Measurements from ENCODE around the gene SEMA4D. TPM values are rescaled to one million over a fixed set of nuclear protein-coding genes. Genes with fewer than 3 reads are reported as not detected.

SEMA4D gene
- total and polyA plus RNA-seq, 9 of the 15 experiments (the other 6 are each of a cell fraction or from before 2014, with no cell fraction given): 0.38 to 5.1 (median 1.8) TPM

DNA sequence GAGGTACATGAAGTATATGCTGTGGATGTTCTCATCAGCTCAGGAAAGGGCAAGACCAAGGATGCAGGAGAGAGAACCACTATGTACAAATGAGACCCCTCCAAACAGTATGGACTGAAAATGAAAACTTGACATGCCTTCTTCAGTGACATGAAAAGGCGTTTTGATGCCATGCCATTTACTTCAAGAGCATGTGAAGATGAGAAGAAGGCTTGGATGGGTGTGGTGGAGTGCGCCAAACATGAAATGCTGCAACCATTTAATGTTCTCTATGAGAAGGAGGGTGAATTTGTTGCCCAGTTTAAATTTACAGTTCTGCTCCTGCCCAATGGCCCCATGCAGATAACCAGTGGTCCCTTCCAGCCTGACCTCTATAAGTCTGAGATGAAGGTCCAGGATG, 47.7 kb downstream of the SEMA4D start:
- ChIA-PET CTCF (ENCODE audit: low intra/inter-chr PET ratio) (no interaction called here), POLR2A (interaction anchor here (0.6 kb wide), 1 partner anchor 226 kb away, joined by 3 read pairs; no protein-coding TSS in a partner anchor)
- Histone ChIP-seq H2AFZ (ENCODE audit: low read depth, low read length) (no peak overlapping the region), H3K27ac (ENCODE audit: extremely low read depth, low read depth, low read length) (no peak overlapping the region), H3K9me1 (ENCODE audit: control insufficient read depth, insufficient read depth, low read length) (no peaks in the 10 kb centered on the region), H3K36me3 (ENCODE audit: control insufficient read depth, insufficient read depth, low read length) (no peaks in the 10 kb centered on the region), H3K9me3 (replicated peaks; ENCODE audit: control insufficient read depth, insufficient read depth, low read depth, low read length) (no peaks in the 10 kb centered on the region), H3K4me2 (ENCODE audit: insufficient read depth, low read length) (no peak overlapping the region), H3K4me1 (replicated peaks in 1 of 2; ENCODE audit: control insufficient read depth in 2 of 2, insufficient read depth in 2 of 2, low read length in 2 of 2) (no peaks in the 10 kb centered on the region; a peak in 1 of 5 replicates), H3K4me3 (no peak overlapping the region), H3K9ac (ENCODE audit: insufficient read depth in 1 of 2, low read depth in 2 of 2, low read length in 2 of 2) (no peak overlapping the region), H3K79me2 (ENCODE audit: control insufficient read depth, insufficient read depth, low read length) (no peaks in the 10 kb centered on the region), H4K20me1 (replicated peaks; ENCODE audit: control insufficient read depth, insufficient read depth, low read length) (no peaks in the 10 kb centered on the region; the same call in 1 of the 2 replicates), H3K27me3 (ENCODE audit: control insufficient read depth in 2 of 2, insufficient read depth in 2 of 2, low read length in 2 of 2) (peaks cover 0 to 45% of the 10 kb centered on the region in 2 experiments; a peak in 3 of 5 replicates)
- FAIRE-seq (no peak), DNase-seq (ENCODE audit: extremely low read depth in 1 of 4, low spot score in 3 of 4) (no peak), ATAC-seq (no peak)
- BruUV-seq (replicated peaks): no TSS peak
- TF ChIP-seq, protein P1, sequence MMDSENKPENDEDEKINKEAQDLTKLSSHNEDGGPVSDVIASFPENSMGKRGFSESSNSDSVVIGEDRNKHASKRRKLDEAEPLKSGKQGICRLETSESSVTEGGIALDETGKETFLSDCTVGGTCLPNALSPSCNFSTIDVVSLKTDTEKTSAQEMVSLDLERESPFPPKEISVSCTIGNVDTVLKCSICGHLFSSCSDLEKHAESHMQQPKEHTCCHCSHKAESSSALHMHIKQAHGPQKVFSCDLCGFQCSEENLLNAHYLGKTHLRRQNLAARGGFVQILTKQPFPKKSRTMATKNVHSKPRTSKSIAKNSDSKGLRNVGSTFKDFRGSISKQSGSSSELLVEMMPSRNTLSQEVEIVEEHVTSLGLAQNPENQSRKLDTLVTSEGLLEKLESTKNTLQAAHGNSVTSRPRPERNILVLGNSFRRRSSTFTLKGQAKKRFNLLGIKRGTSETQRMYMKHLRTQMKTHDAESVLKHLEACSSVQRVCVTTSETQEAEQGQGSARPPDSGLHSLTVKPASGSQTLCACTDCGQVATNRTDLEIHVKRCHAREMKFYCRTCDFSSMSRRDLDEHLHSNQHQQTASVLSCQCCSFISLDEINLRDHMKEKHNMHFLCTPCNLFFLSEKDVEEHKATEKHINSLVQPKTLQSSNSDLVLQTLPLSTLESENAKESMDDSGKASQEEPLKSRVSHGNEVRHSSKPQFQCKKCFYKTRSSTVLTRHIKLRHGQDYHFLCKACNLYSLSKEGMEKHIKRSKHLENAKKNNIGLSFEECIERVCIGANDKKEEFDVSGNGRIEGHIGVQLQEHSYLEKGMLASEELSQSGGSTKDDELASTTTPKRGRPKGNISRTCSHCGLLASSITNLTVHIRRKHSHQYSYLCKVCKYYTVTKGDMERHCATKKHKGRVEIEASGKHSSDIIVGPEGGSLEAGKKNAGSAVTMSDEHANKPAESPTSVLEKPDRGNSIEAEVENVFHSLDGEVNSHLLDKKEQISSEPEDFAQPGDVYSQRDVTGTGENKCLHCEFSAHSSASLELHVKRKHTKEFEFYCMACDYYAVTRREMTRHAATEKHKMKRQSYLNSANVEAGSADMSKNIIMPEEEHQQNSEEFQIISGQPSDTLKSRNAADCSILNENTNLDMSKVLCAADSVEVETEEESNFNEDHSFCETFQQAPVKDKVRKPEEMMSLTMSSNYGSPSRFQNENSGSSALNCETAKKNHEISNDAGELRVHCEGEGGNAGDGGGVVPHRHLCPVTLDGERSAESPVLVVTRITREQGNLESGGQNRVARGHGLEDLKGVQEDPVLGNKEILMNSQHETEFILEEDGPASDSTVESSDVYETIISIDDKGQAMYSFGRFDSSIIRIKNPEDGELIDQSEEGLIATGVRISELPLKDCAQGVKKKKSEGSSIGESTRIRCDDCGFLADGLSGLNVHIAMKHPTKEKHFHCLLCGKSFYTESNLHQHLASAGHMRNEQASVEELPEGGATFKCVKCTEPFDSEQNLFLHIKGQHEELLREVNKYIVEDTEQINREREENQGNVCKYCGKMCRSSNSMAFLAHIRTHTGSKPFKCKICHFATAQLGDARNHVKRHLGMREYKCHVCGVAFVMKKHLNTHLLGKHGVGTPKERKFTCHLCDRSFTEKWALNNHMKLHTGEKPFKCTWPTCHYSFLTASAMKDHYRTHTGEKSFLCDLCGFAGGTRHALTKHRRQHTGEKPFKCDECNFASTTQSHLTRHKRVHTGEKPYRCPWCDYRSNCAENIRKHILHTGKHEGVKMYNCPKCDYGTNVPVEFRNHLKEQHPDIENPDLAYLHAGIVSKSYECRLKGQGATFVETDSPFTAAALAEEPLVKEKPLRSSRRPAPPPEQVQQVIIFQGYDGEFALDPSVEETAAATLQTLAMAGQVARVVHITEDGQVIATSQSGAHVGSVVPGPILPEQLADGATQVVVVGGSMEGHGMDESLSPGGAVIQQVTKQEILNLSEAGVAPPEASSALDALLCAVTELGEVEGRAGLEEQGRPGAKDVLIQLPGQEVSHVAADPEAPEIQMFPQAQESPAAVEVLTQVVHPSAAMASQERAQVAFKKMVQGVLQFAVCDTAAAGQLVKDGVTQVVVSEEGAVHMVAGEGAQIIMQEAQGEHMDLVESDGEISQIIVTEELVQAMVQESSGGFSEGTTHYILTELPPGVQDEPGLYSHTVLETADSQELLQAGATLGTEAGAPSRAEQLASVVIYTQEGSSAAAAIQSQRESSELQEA (IDR thresholded peaks at IDR 0.05; ENCODE audit: low read depth): no peak
- TF ChIP-seq ZNF436 (CRISPR knock-in tag; IDR thresholded peaks at IDR 0.05) (no peak), MEF2A (IDR thresholded peaks at IDR 0.05; ENCODE audit: control insufficient read depth, low read depth, low read length) (no peak)
- in situ Hi-C loops (cut with MboI): no loop called here
- 0% methylated on average over 2 of the region's 2 CpGs for WGBS (ENCODE audit: insufficient coverage, low coverage, missing lambda C conversion rate)
- intact Hi-C loops (cut with micrococcal nuclease): no loop called here

All from K562 (cell line).